ENCODE measurements around the gene SETD1B. TPM values are rescaled to one million over a fixed set of nuclear protein-coding genes. Genes with fewer than 3 reads are reported as not detected.

Gene SETD1B
- polyA plus RNA-seq, 1 experiment, result 1.1 TPM

DNA sequence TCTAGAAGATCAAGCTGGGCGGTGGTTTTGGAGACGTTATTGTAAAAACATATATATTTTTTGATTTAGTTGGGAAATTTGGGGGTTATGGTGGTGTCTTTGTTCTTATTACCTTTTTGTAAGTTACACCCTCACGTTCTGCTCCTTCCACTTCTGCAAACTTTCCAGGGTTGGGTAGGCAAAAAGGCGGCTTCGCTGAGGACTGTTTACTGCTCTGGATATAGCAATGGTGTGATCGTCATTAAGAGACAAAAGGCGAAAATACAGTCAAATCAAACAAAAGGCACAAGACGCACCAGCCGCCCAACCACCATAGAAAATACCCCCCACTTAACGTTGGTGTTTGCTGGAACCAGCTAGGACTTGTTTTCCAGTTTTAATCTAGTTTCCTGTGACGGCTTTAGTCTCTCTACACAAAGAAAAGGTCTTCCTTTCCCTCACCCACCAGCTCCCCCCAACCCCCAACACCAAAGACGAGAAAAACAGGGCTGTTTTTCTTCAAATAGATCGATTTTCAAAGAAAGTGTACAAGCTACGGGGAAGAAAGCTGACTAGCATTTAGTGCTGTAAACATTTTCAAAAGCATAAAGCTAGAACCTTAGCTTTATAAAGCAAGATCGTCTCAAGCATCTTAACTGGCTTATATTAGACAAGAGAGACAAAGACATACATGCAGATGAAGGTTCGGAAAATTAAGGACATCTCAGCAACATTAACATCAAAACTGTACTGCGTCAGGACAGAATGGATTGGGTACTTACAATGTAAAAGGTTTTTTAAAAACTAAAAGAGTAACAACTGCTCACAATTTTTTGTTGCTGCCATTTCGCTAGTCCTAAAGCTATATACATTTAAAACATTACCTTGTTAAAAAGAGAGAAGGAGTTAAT lies 2.0 kb upstream of the SETD1B start:
- POLR2A ChIA-PET, result interaction anchor here (0.6 to 6.1 kb wide), 8 partner anchors 9 to 1619 kb away, joined by 3 to 58 read pairs (median 4); partner anchors contain the start of gene PSMD9
- CTCF ChIA-PET, result interaction anchor here (1.0 to 3.0 kb wide), 3 partner anchors 8 to 249 kb away, joined by 3 to 15 read pairs (median 10); partner anchors contain the start of gene RHOF
- Histone ChIP-seq H3K27ac (ENCODE audit: low read depth, low read length) (peak overlapping the region; percentile 99), H3K9me3 (ENCODE audit: control insufficient read depth, insufficient read depth, low read length) (no peaks in the 10 kb centered on the region; the same call in 1 of the 2 replicates), H3K27me3 (ENCODE audit: control insufficient read depth, insufficient read depth, low read length) (no peaks in the 10 kb centered on the region), H3K4me3 (ENCODE audit: low read depth, low read length) (peak overlapping the region; percentile 73)
- DNase-seq (ENCODE audit: low read depth, low spot score), result no peak
- TF ChIP-seq, protein P1, sequence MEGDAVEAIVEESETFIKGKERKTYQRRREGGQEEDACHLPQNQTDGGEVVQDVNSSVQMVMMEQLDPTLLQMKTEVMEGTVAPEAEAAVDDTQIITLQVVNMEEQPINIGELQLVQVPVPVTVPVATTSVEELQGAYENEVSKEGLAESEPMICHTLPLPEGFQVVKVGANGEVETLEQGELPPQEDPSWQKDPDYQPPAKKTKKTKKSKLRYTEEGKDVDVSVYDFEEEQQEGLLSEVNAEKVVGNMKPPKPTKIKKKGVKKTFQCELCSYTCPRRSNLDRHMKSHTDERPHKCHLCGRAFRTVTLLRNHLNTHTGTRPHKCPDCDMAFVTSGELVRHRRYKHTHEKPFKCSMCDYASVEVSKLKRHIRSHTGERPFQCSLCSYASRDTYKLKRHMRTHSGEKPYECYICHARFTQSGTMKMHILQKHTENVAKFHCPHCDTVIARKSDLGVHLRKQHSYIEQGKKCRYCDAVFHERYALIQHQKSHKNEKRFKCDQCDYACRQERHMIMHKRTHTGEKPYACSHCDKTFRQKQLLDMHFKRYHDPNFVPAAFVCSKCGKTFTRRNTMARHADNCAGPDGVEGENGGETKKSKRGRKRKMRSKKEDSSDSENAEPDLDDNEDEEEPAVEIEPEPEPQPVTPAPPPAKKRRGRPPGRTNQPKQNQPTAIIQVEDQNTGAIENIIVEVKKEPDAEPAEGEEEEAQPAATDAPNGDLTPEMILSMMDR (IDR thresholded peaks at IDR 0.05; ENCODE audit: low read depth, low read length), result no peak

DNA sequence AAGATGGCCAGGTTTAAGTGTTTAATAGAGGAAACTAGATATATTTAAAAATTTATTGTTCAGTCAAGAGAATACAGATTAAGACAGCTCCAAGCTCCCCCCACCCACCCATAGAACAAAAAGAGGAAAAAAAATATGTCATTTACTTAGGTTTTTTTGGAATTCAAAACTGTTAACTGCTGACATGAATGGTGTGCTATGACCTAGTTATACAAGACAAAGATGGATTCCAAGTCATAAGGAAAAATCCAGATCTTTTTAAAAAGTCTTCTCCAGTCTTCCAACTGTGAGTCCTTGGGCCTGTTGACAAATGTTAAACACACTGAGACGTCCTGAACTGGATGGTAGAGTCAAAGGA lies 1.3 kb upstream of the SETD1B start:
- TF ChIP-seq, protein P1 (IDR thresholded peaks at IDR 0.05; ENCODE audit: low read depth, low read length), result no peak
- Histone ChIP-seq H3K27me3 (ENCODE audit: control insufficient read depth, insufficient read depth, low read length) (no peaks in the 10 kb centered on the region), H3K27ac (ENCODE audit: low read depth, low read length) (peak overlapping the region; percentile 98), H3K4me3 (ENCODE audit: low read depth, low read length) (peak overlapping the region; percentile 73), H3K9me3 (ENCODE audit: control insufficient read depth, insufficient read depth, low read length) (no peaks in the 10 kb centered on the region; the same call in 1 of the 2 replicates)
- no peak for DNase-seq (ENCODE audit: low read depth, low spot score)
- POLR2A ChIA-PET, result interaction anchor here (0.6 to 6.1 kb wide), 11 partner anchors 8 to 1618 kb away, joined by 3 to 58 read pairs (median 5); partner anchors contain the start of gene PSMD9
- CTCF ChIA-PET, result interaction anchor here (1.0 to 3.0 kb wide), 3 partner anchors 9 to 250 kb away, joined by 3 to 15 read pairs (median 10); partner anchors contain the start of gene RHOF

DNA sequence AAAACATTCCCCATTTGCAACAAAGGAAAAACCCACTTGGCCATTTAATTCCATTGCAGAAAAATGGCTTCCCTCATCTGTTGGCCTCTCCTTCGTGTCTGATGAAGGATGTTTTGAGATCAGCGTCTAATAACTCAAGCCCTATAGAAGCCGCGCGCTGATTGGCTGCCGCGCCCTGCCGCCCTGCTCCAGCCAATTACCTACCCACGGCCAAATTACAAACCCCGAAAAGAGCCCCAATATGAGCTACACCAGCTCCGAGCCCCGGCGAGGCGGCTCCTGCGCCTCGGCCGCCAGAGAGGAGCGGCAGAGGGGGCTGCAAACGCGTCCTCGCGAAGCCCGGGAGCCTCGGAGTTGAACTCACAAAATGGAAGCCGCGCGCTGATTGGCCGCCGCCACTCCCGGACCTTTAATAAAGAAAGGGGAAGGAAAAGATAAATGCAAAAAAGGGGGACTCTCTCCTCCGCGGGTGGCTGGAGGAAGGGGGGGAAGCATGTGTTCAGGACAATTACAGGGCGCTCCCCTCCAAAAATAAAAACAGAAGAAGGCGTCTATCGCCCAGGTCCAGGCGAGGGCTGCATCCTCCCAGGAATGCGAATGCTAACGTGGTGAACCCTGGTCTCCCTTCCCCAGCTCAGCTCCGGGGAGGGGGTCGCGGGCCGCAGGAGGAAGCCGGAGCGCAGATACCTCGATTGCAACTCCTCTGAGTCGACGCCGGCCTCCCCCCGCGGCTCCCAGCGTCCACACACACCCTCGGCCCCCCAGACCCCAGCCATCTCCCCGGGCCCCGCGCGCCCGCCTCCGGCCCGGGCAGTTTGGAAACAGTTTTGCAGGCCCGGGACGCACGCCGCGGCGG lies 738 bp upstream of the SETD1B start:
- peak; percentile 92 for DNase-seq (ENCODE audit: low read depth, low spot score)
- H3K27ac ChIP-seq (ENCODE audit: low read depth, low read length), result peak overlapping the region; percentile 98
- no peaks in the 10 kb centered on the region for H3K27me3 ChIP-seq (ENCODE audit: control insufficient read depth, insufficient read depth, low read length)
- H3K4me3 ChIP-seq (ENCODE audit: low read depth, low read length), result peak overlapping the region; percentile 73
- CTCF ChIA-PET, result interaction anchor here (1.9 to 3.0 kb wide), 2 partner anchors 9 kb away, joined by 10 to 15 read pairs; partner anchors contain the start of gene RHOF
- POLR2A ChIA-PET, result interaction anchor here (0.8 to 6.1 kb wide), 9 partner anchors 8 to 176 kb away, joined by 3 to 58 read pairs (median 6); partner anchors contain the start of gene PSMD9
- no peaks in the 10 kb centered on the region; the same call in 1 of the 2 replicates for H3K9me3 ChIP-seq (ENCODE audit: control insufficient read depth, insufficient read depth, low read length)
- TF ChIP-seq, protein P1 (IDR thresholded peaks at IDR 0.05; ENCODE audit: low read depth, low read length), result no peak

DNA sequence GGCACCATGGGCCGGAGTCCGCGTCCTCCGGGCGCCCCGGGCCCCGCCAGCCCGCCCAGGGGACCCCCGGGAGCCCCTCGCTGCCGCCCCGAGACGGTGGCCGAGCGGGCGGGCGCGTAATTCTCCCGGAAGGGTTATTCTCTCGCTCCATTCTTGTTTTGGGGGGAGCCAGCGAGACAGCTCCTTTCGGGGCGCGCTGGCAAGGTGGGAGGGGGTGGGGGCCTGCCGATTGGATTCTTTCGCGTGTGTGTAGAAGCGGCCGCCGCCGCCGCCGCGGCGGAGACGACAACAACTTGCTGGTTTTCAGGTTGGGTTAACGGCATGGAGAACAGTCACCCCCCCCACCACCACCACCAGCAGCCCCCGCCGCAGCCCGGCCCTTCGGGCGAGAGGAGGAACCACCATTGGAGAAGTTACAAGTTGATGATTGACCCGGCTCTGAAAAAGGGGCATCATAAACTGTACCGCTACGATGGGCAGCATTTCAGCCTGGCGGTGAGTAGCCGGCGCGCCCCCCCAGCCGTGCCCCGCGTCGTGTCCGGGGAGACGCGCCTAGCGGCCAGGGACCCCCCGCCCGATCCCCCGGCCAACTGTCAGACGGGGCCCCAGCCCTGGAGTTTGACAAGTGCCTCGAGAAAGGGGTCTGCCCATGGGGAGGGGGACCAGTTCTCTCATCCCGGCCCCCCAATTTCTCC lies 755 bp downstream of the SETD1B start:
- peak overlapping the region; percentile 73 for H3K4me3 ChIP-seq (ENCODE audit: low read depth, low read length)

More for the DNA sequence above, 755 bp downstream of the SETD1B start:
- Histone ChIP-seq H3K27ac (ENCODE audit: low read depth, low read length) (peak overlapping the region; percentile 61), H3K27me3 (ENCODE audit: control insufficient read depth, insufficient read depth, low read length) (no peaks in the 10 kb centered on the region), H3K9me3 (ENCODE audit: control insufficient read depth, insufficient read depth, low read length) (no peaks in the 10 kb centered on the region; the same call in 1 of the 2 replicates)
- TF ChIP-seq, protein P1 (IDR thresholded peaks at IDR 0.05; ENCODE audit: low read depth, low read length), result no peak
- ChIA-PET CTCF (interaction anchor here (1.2 to 5.9 kb wide), 2 partner anchors 9 to 118 kb away, joined by 5 to 67 read pairs; partner anchors contain the start of gene RHOF), POLR2A (no interaction called here)
- DNase-seq (ENCODE audit: low read depth, low spot score), result no peak
